Esophagus muscularis mucosa (tissue), 4 donors: Measurements from ENCODE around the gene CDK14.

Experiments used
- EP300 ChIP-seq: sonication (generic); formaldehyde crosslinking; IDR thresholded peaks from one replicate; pipeline ENCODE4 v1.6.1; 2017; ENCODE audit warnings: antibody characterized with exemption
- POLR2A ChIP-seq: fragments of 450-650 bp; IDR thresholded peaks from one replicate; pipeline ENCODE4 v1.6.1; 2017; ENCODE audit warnings: antibody characterized with exemption, moderate library complexity, mild to moderate bottlenecking, low read depth
- POLR2AphosphoS5 ChIP-seq, 2 donors: sonication (generic); formaldehyde crosslinking; IDR thresholded peaks; one replicate each; pipeline ENCODE4 v1.6.1; 2017; ENCODE audit warnings: antibody characterized with exemption in 2 of 2
- TF ChIP-seq, protein P1 (sequence below), 3 experiments: fragments of 200-600 bp in 2 of 3; fragments of 450-650 bp in 1 of 3; sonication (generic) in 2 of 3; IDR thresholded peaks; one replicate each; pipeline ENCODE4 v1.5.1; 2017 to 2019; ENCODE audit warnings: antibody characterized with exemption in 3 of 3, mild to moderate bottlenecking in 2 of 3, moderate library complexity in 1 of 3

- TF ChIP-seq, protein P1, sequence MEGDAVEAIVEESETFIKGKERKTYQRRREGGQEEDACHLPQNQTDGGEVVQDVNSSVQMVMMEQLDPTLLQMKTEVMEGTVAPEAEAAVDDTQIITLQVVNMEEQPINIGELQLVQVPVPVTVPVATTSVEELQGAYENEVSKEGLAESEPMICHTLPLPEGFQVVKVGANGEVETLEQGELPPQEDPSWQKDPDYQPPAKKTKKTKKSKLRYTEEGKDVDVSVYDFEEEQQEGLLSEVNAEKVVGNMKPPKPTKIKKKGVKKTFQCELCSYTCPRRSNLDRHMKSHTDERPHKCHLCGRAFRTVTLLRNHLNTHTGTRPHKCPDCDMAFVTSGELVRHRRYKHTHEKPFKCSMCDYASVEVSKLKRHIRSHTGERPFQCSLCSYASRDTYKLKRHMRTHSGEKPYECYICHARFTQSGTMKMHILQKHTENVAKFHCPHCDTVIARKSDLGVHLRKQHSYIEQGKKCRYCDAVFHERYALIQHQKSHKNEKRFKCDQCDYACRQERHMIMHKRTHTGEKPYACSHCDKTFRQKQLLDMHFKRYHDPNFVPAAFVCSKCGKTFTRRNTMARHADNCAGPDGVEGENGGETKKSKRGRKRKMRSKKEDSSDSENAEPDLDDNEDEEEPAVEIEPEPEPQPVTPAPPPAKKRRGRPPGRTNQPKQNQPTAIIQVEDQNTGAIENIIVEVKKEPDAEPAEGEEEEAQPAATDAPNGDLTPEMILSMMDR (IDR thresholded peaks at IDR 0.05): no peak
- TF ChIP-seq POLR2A (no peak), POLR2AphosphoS5 (IDR thresholded peaks at IDR 0.05) (no peak), EP300 (no peak)
Measured at GRCh38 chr7:90675982-90676381, 79.9 kb downstream of the CDK14 start.
